HEK293 (cell line): ENCODE results near the gene LRP1B.
"Not testable (repeated sequence)": the region's sequence is repeated elsewhere in the genome, so short reads cannot be mapped to it uniquely, and the experiment has no call there.

Experiments used
- ZFP3 ChIP-seq: fragments of 450-650 bp; formaldehyde crosslinking; IDR thresholded peaks from 2 replicates; pipeline ENCODE4 v1.5.1; 2016; ENCODE audit warnings: low read depth, missing biosample characterization, missing genetic modification characterization
- TF ChIP-seq, protein P1 (sequence below): fragments of 450-650 bp; formaldehyde crosslinking; IDR thresholded peaks from 2 replicates; pipeline ENCODE4 v1.5.1; 2016; ENCODE audit warnings: missing biosample characterization, missing genetic modification characterization
- TF ChIP-seq, protein P2 (sequence below): fragments of 450-650 bp; formaldehyde crosslinking; IDR thresholded peaks from 2 replicates; pipeline ENCODE4 v1.5.1; 2016; ENCODE audit warnings: missing biosample characterization, missing genetic modification characterization
- TF ChIP-seq, protein P3 (sequence below): sonication (generic); formaldehyde crosslinking; IDR thresholded peaks from 2 replicates; pipeline ENCODE4 v1.8.1; 2022; ENCODE audit warnings: mild to moderate bottlenecking, moderate library complexity, missing genetic modification reagents
- TF ChIP-seq, protein P4 (sequence below): fragments of 450-650 bp; formaldehyde crosslinking; conservative IDR thresholded peaks from 2 replicates; pipeline ENCODE4 v1.5.1; 2016; ENCODE audit warnings: low read depth, missing biosample characterization, missing genetic modification characterization
- TF ChIP-seq, protein P5 (sequence below): fragments of 450-650 bp; formaldehyde crosslinking; IDR thresholded peaks from 2 replicates; pipeline ENCODE4 v1.5.1; 2017; ENCODE audit warnings: missing biosample characterization, missing genetic modification characterization

DNA sequence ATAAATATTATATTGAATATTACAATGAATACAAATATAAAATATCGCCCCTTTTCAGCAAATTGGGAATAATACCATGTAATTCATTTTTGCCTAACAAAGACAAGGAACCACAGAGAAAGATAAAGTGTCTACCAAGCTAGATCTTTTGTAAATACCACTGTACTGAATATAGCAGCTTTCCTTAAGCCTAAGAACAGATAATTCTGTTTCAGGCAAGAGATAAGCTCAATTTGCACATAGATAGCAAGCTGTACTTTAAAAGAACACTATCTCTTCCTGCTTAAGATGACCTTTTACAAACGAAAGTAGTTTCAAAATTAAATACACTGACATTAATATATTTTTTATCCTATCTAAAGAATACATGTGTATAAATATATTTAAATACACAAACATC is 43.2 kb downstream of the LRP1B start:
- TF ChIP-seq, protein P1, sequence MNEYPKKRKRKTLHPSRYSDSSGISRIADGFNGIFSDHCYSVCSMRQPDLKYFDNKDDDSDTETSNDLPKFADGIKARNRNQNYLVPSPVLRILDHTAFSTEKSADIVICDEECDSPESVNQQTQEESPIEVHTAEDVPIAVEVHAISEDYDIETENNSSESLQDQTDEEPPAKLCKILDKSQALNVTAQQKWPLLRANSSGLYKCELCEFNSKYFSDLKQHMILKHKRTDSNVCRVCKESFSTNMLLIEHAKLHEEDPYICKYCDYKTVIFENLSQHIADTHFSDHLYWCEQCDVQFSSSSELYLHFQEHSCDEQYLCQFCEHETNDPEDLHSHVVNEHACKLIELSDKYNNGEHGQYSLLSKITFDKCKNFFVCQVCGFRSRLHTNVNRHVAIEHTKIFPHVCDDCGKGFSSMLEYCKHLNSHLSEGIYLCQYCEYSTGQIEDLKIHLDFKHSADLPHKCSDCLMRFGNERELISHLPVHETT (tag by site-specific recombination), result not testable (repeated sequence)
- TF ChIP-seq, protein P2, sequence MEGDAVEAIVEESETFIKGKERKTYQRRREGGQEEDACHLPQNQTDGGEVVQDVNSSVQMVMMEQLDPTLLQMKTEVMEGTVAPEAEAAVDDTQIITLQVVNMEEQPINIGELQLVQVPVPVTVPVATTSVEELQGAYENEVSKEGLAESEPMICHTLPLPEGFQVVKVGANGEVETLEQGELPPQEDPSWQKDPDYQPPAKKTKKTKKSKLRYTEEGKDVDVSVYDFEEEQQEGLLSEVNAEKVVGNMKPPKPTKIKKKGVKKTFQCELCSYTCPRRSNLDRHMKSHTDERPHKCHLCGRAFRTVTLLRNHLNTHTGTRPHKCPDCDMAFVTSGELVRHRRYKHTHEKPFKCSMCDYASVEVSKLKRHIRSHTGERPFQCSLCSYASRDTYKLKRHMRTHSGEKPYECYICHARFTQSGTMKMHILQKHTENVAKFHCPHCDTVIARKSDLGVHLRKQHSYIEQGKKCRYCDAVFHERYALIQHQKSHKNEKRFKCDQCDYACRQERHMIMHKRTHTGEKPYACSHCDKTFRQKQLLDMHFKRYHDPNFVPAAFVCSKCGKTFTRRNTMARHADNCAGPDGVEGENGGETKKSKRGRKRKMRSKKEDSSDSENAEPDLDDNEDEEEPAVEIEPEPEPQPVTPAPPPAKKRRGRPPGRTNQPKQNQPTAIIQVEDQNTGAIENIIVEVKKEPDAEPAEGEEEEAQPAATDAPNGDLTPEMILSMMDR (tag by site-specific recombination), result not testable (repeated sequence)
- TF ChIP-seq ZFP3 (tag by site-specific recombination), result not testable (repeated sequence)
- TF ChIP-seq, protein P3, sequence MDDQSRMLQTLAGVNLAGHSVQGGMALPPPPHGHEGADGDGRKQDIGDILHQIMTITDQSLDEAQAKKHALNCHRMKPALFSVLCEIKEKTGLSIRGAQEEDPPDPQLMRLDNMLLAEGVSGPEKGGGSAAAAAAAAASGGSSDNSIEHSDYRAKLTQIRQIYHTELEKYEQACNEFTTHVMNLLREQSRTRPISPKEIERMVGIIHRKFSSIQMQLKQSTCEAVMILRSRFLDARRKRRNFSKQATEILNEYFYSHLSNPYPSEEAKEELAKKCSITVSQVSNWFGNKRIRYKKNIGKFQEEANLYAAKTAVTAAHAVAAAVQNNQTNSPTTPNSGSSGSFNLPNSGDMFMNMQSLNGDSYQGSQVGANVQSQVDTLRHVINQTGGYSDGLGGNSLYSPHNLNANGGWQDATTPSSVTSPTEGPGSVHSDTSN (CRISPR knock-in tag), result not testable (repeated sequence)
- TF ChIP-seq, protein P4, sequence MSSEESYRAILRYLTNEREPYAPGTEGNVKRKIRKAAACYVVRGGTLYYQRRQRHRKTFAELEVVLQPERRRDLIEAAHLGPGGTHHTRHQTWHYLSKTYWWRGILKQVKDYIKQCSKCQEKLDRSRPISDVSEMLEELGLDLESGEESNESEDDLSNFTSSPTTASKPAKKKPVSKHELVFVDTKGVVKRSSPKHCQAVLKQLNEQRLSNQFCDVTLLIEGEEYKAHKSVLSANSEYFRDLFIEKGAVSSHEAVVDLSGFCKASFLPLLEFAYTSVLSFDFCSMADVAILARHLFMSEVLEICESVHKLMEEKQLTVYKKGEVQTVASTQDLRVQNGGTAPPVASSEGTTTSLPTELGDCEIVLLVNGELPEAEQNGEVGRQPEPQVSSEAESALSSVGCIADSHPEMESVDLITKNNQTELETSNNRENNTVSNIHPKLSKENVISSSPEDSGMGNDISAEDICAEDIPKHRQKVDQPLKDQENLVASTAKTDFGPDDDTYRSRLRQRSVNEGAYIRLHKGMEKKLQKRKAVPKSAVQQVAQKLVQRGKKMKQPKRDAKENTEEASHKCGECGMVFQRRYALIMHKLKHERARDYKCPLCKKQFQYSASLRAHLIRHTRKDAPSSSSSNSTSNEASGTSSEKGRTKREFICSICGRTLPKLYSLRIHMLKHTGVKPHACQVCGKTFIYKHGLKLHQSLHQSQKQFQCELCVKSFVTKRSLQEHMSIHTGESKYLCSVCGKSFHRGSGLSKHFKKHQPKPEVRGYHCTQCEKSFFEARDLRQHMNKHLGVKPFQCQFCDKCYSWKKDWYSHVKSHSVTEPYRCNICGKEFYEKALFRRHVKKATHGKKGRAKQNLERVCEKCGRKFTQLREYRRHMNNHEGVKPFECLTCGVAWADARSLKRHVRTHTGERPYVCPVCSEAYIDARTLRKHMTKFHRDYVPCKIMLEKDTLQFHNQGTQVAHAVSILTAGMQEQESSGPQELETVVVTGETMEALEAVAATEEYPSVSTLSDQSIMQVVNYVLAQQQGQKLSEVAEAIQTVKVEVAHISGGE, result not testable (repeated sequence)
- TF ChIP-seq, protein P5, sequence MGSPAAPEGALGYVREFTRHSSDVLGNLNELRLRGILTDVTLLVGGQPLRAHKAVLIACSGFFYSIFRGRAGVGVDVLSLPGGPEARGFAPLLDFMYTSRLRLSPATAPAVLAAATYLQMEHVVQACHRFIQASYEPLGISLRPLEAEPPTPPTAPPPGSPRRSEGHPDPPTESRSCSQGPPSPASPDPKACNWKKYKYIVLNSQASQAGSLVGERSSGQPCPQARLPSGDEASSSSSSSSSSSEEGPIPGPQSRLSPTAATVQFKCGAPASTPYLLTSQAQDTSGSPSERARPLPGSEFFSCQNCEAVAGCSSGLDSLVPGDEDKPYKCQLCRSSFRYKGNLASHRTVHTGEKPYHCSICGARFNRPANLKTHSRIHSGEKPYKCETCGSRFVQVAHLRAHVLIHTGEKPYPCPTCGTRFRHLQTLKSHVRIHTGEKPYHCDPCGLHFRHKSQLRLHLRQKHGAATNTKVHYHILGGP (tag by site-specific recombination), result not testable (repeated sequence)
